HG02840 (cell line): ENCODE measurements around the gene ALPK3.

ENCODE experiments used
- ATAC-seq: cut with Tn5 transposase; IDR thresholded peaks from one replicate; pipeline ENCODE4 v1.9.1; 2021; ENCODE audit warnings: mild to moderate bottlenecking, moderate library complexity, moderate number of reproducible peaks; ENCODE audit not compliant: unreplicated experiment, low FRiP score

ALPK3 gene

DNA sequence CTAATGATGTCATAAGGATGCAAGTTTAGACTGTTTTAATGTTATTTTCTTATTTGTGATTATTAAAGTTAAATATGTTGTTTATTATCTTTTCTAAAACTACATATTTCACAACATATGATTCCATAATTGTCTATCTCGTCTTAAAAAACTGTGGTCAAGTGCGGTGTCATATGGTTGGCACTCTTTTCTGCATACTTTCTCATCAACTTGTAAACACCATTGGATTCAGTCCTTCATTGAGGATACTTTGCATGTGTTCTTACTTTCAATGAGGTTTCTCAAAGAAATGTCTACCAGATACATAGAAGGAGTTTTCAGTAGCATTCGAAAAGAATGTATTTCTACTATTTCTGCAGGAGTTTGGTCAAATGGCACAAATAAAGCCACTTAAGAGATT lies 22.0 kb upstream of the ALPK3 start:
- no peak for ATAC-seq

- no peak for ATAC-seq
Measured at GRCh38 chr15:84797212-84797611, 19.9 kb upstream of the ALPK3 start.

DNA sequence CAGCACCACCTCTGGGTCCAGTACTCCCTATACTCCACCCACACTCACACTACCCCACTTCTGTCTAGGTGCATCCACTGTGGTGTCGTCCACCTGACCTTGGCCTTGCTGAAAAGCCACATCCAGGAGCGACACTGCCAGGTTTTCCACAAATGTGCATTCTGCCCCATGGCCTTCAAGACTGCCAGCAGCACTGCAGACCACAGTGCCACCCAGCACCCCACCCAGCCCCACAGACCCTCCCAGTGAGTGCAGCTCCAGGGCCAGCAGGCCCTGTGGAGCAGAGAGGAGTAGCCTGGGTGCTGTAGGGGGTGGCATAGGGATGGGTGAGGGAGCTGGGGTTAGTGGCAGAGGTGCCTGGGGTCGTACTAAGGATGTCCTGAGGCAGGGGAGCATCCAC lies 19.4 kb upstream of the ALPK3 start:
- ATAC-seq: no peak

DNA sequence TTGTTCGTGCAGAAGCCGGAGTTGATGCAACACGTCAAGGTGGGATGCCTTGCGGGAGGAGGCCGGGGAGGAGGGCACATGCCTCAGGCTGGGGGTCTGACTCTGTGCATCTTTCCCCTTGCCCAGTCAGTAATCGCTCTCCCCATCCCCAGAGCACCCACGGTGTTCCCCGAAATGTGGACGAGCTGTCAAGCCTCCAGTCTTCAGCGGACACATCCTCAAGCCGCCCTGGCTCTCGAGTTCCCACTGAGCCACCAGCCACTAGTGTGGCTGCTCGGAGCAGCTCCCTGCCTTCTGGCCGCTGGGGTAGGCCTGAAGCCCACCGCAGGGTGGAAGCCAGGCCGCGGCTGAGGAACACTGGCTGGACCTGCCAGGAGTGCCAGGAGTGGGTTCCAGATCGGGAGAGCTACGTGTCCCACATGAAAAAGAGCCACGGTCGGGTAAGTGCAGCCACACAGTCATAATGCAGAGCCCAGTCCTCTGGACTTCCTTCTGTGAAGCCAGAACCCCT lies 18.7 kb upstream of the ALPK3 start:
- ATAC-seq: no peak

DNA sequence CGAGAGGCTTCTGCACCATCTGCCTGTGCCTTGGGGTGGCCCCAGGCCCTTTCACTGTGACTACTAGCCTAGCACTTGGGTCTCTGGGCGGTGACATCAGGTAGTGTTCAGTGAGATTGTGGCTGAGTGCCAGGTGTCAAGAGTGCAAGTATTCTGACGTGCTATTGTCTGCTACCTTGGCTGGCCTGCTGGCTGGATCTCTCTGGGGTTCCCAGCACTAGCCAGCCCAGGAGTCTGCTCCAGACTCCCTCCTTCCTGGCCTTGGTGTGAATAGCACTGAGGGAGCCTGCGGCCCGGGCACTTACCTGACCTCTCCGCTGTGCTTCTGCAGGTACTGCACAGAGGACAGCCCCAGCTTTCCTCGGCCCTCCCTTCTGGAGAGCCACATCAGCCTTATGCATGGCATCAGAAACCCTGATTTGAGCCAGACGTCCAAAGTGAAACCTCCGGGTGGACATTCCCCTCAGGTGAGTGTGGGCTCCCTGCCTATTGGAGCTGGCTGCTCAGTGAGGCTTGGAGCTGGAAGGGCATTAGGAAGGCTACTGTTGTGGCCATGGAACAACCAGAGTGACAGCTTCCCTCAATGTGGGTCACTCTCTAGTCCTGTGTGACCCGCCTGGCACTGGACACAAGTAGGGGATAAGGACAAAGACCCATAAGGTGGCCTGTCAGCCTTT lies 17.5 kb upstream of the ALPK3 start:
- ATAC-seq: no peak

DNA sequence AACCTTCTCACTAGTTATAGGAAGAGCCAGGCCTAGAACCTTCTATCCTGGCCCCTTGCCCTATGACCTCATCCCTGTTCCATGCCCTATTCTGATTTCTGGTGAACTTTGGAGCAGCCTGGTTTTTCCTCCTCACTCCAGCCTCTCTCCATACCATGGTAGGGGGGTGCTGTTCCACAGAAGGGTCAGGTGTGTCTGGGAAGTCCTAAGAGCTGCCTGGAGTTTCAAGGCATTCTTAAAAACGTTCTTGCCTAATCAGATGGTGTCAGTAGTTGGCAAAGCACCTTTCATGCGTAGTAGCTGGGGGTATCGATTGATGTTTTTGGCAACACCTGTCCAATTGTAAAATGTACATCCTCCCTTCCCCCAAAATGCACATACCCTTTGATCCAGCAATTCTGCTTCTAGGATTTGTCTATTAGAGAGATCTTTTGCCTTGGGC lies 16.8 kb upstream of the ALPK3 start:
- ATAC-seq: no peak

GRCh38 chr15:84804005-84804900 lies 12.9 kb upstream of the ALPK3 start:
- ATAC-seq: no peak

- ATAC-seq: no peak
Measured at GRCh38 chr15:84805221-84805620, 11.9 kb upstream of the ALPK3 start.

GRCh38 chr15:84807228-84807627 lies 9.9 kb upstream of the ALPK3 start:
- no peak for ATAC-seq

- ATAC-seq: no peak
Measured at GRCh38 chr15:84810073-84810840, 6.9 kb upstream of the ALPK3 start.

DNA sequence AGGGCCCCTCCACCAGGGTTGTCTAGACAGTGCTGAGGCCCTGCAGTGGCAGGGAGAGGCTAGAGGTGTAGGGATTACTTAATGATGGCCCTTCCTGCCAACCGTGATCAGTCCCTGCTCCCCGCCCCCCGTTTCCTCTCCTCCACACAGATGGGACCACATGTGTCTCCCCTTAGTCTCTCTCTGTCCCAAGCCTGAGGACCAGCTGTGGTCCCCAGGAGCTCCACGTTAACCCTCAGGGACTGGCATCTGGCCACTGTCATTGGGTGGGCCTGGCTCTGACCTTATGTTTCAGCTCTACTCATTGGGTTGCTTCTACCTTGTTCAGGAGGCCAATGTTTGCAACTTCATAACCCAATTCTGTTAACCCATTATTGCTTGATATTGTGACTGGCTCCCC lies 6.0 kb upstream of the ALPK3 start:
- ATAC-seq: no peak

- no peak for ATAC-seq
Measured at GRCh38 chr15:84811828-84812227, 5.3 kb upstream of the ALPK3 start.

DNA sequence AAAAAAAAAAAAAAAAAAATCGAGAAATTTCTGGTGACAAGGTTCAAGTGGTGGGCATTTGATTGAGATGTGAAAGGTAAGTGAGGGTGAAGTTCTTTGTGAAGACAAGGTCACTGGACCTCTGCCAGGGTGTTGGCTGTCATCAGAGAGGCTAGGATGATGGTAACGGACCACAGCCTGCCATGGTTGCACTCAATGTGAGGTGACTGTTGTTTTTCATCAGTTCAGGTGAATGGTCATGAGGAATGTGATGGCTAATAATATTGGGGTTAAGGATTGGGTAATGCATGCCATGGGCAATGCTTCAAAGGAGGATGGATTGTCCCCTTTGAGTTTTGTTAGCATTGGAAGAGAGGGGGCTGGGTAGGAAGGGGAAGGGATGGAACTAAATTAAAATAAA lies 4.3 kb upstream of the ALPK3 start:
- ATAC-seq: no peak

DNA sequence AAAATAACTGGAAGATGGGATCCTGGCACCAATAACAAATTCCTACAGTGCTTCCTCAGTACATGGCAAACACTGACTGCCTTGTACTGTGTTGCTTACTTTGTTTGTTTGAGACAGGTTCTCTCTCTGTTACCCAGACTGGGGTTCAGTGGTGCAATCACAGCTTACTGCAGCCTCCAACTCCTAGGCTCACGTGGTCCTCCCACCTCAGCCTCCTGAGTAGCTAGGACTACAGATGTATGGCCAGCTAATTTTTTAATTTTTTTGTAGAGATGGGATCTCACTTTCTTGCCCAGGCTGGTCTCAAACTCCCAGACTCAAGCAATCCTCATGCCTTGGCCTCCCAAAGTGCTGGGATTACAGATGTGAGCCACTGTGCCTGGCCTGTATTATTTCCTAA lies 3.7 kb upstream of the ALPK3 start:
- no peak for ATAC-seq

DNA sequence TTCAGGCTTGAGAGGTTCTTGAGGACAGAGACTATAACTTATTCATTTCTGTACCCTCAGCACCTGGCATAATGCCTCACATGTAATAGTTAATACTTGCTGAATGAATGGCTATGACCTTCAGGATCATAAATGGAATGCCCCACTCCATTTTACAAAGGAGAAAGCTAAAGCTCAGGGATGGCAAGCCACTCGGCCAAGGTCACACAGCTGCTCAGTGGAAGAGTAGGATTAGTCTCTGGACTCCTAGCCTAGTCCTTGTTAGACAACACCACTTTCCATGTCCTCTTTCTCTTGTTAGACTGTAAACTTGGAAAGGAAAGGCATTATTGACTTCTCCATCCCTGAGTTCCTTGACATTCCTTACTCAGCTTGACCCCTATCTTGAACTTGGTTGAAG lies 3.2 kb upstream of the ALPK3 start:
- no peak for ATAC-seq

DNA sequence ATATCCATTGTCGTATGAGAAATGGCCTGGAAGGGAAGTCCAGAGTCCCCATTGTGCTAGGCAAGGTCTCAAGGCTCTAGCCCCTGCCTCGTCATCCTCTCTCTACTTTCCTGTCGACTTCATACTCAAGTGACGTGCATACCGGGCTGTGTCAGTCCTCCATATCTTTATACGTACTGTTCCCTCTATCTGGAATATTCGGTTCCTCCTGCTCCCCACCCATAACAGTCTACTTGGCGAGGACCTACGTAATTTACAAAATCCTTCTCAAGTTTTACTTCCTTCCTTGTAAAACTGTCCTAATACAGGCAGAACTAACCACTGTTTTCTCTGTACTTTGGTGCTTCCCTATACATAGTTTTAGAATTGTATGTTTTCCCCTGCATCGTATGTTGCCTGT lies 2.2 kb upstream of the ALPK3 start:
- no peak for ATAC-seq

GRCh38 chr15:84817466-84818081 lies 418 bp downstream of the ALPK3 start:
- ATAC-seq: no peak

DNA sequence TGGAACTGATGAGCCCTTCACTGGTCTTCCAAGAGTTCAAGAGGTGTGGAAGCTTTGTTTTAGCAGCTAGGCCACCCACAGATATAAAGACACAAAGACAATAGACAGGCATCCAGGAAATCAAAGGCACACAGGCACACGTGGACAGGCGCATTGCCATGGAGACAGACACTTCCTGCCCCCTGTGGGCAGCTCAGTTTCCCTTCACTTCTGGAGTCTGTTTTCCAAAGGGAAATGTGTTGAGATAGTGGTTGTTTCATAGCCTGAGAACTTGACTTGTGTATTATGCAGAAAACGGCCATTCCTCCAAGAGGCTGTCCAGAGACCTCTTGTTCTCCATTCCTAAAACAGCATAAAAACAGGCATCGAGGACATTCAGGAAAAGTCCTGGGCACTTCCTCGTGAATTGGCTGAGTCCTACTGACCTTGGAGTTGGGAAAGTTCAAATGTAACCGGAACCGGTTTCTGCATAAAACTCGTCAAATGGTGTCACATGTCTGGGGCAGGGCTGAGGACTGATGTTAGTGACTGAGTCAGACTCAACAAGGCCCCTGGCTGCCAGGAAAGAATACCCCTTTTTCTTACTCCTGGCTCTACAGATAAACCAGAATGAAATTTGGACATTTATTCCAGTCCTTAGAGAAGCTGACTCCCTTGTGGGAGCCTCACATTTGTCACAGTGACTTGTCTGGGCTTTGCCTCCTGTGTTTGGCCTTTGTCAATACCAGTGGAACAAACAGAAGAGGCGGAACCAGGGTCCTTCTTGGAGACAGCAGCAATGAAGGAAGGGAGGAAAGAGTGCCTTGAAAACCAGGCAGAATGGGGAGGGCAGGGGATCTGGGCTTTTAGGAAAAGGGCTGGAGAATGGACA lies 1.3 kb downstream of the ALPK3 start:
- ATAC-seq: no peak

GRCh38 chr15:84819291-84819768 lies 2.2 kb downstream of the ALPK3 start:
- ATAC-seq: no peak
